ENCODE data around the gene CLK3. TPM values are rescaled to one million over a fixed set of nuclear protein-coding genes. Genes with fewer than 3 reads are reported as not detected.

The CLK3 gene
- total RNA-seq, result 45.5 and 48.5 TPM in 2 replicates

DNA sequence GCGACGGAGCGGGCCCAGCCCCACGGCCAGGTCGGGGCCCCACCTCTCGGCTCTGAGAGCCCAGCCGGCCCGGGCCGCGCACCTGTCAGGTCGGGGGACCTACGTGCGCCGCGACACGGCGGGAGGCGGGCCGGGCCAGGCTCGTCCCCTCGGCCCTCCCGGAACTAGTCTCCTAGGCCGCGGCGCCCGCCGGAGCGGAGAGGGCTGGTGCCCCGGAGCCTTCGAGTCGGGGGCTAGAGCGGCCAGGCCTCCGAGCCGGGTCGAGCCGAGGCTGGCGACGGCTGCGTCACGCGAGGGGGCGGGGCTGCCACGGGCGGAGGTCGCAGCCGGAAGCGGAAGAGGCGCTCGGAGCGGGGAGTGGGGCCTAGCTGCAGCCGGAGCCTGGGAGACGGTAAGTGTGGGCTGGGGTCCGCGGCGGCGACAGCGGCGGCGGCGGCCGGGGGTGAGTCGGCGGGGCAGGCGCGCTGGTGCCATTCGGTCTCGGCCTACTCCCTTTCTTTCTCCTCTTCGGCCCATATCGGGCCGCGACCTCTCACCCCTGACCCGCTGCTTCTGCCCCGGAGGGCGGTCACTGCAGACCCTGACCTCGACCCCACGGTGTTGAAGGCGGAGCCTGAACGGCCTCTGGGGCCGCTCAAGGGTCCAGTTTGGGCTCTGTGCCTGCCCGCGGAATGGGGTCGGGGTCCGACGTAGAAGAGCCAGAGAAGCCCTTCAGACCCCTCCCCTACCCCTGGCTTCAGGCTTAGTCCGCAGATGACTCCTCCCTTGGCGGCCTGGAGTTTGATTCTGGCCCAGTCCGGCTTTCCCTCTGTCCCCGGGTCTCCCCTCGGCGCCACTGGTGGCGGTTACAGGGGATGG lies at the start of gene CLK3:
Gene CLK3 (plus strand): TSS at position 329 of the 858 bp plus-strand sequence. CDS start 3,361 bp downstream, outside the sequence.

Other genes with a start within 250 kb of the CLK3 start
- gene CYP11A1, start 248.2 kb upstream of the CLK3 start, total RNA-seq, result not detected in 2 replicates
- 0.54 and 0.60 TPM in 2 replicates for gene SEMA7A, start 181.9 kb upstream of the CLK3 start, total RNA-seq
- gene UBL7, start 154.7 kb upstream of the CLK3 start, total RNA-seq, result 24.7 and 29.8 TPM in 2 replicates
- 2.2 and 2.9 TPM in 2 replicates for gene ARID3B, start 74.6 kb upstream of the CLK3 start, total RNA-seq
- 17.9 and 19.4 TPM in 2 replicates for gene EDC3, start 80.2 kb downstream of the CLK3 start, total RNA-seq
- 47.1 and 65.0 TPM in 2 replicates for gene CYP1A1, start 109.7 kb downstream of the CLK3 start, total RNA-seq
- gene CYP1A2, start 133.0 kb downstream of the CLK3 start, total RNA-seq, result not detected in 2 replicates
- 21.7 and 30.5 TPM in 2 replicates for gene CSK, start 166.2 kb downstream of the CLK3 start, total RNA-seq
- gene LMAN1L, start 197.0 kb downstream of the CLK3 start, total RNA-seq, result not detected in 2 replicates
- not detected in 2 replicates for gene CPLX3, start 210.8 kb downstream of the CLK3 start, total RNA-seq
- gene ULK3, start 227.3 kb downstream of the CLK3 start, total RNA-seq, result 19.6 and 22.0 TPM in 2 replicates